ENCODE results near the gene ZNF747.

DNA sequence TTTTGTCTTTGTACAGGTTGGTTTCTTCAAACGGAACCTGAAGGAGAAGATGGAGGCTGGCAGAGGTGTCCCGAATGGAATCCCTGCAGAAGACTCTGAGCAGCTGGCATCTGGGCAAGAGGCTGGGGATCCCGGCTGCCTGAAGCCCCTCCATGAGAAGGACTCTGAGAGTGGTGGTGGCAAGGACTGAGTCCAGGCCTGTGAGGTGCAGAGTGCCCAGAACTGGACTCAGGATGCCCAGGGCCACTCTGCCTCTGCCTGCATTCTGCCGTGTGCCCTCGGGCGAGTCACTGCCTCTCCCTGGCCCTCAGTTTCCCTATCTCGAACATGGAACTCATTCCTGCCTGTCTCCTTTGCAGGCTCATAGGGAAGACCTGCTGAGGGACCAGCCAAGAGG, 13.2 kb downstream of the ZNF747 start:
- TF ChIP-seq, protein P1, sequence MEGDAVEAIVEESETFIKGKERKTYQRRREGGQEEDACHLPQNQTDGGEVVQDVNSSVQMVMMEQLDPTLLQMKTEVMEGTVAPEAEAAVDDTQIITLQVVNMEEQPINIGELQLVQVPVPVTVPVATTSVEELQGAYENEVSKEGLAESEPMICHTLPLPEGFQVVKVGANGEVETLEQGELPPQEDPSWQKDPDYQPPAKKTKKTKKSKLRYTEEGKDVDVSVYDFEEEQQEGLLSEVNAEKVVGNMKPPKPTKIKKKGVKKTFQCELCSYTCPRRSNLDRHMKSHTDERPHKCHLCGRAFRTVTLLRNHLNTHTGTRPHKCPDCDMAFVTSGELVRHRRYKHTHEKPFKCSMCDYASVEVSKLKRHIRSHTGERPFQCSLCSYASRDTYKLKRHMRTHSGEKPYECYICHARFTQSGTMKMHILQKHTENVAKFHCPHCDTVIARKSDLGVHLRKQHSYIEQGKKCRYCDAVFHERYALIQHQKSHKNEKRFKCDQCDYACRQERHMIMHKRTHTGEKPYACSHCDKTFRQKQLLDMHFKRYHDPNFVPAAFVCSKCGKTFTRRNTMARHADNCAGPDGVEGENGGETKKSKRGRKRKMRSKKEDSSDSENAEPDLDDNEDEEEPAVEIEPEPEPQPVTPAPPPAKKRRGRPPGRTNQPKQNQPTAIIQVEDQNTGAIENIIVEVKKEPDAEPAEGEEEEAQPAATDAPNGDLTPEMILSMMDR (IDR thresholded peaks at IDR 0.05): no peak
- no peak for TF ChIP-seq POLR2A (IDR thresholded peaks at IDR 0.05)
